Measurements from ENCODE around the gene MPC2.
"Not testable (repeated sequence)": the region's sequence is repeated elsewhere in the genome, so short reads cannot be mapped to it uniquely, and the experiment has no call there.

MPC2 gene

GRCh38 chr1:167934426-167935215 is 2.3 kb downstream of the MPC2 start:
- no peak for DNase-seq (ENCODE audit: low read depth in 2 of 2)

DNA sequence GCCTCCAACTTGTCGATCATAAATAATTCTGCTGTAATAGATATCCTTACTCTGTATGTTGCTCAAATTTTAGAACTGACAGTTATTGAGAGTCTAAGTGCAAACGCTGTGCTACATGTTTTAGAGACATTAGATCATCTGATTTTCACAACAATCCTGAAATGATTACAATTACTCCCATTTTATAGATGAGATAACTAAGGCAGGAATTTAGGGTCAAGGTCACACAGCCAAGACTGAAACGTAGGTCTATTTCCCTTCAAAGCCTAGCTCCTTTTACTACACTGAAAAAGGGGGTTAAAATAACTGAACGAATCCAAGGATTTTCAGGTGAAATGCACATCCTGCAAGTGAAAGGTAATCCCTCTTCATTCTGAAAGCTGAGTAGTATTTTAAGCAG is 3.1 kb downstream of the MPC2 start:
- no peak for DNase-seq (ENCODE audit: low read depth in 2 of 2)

GRCh38 chr1:167929725-167930124 is 7.1 kb downstream of the MPC2 start:
- no peak for DNase-seq (ENCODE audit: low read depth in 2 of 2)

DNA sequence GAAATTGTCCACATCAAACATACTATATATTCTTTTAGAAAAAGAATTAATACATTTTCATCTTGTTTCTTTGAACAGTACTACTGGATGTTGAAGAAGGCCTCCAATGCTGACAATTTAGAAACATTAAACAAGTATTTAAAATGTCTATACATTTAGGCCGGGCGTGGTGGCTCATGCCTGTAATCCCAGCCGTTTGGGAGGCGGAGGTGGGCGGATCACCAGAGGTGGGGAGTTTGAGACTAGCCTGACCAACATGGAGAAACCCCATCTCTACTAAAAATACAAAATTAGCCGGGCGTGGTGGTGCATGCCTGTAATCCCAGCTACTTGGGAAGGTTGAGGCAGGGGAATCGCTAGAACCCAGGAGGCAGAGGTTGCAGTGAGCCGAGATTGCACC is 8.0 kb downstream of the MPC2 start:
- DNase-seq (ENCODE audit: low read depth in 2 of 2): not testable (repeated sequence)

DNA sequence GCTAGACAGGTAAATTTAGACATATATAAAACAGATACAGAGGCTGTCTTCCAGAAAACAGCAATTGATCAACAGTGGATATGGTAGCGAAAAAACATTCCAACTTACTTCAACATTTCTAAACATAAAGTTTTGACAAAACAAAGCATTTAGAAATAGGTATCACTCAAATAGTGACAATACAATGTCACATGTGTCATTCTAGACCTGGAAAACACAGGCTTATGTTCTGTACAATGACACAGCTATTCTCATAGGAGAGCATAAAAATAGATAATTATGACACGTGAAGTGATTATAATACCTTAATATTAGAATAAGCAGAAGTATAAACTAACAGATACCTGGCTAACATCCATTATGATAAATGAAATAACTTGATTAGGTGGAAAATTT is 8.4 kb downstream of the MPC2 start:
- DNase-seq (ENCODE audit: low read depth in 2 of 2): no peak

DNA sequence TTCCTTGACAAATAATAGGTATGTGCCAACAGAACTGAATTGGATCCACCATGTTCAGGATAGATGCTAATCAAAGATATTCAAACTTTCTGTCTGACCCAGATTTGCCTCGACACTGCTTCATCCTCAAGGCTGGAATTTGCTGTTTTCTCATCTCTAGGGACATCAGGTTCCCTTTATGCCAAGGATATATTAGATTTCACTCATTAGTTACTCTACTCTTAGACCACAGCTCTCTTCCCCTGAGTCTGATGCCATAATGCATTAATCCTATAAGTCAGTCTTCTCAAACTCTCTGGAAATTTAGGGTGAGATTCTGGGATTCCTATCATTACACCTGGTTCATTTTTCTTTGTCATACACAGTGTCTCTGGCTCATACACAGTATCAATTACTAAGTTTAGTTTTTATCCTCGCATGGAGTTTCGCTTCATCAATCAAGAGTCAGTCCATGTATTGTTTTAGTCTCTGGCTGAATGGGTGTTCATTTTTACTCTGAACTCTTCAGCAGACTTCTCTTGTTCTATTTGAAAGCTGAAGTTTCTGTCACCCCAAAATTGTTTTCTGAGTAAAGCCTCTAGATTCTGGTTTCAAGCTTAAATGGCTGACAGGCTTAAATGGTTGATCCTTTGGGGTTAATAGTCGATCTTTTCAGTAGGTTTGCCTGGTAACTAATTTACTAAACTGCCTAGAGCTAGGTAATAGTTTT is 9.7 kb downstream of the MPC2 start:
- DNase-seq (ENCODE audit: low read depth in 2 of 2): no peak

GRCh38 chr1:167926486-167926997 is 10.3 kb downstream of the MPC2 start:
- no peak for DNase-seq (ENCODE audit: low read depth in 2 of 2)

GRCh38 chr1:167924543-167925231 is 12.2 kb downstream of the MPC2 start:
- no peak for DNase-seq (ENCODE audit: low read depth in 2 of 2)

GRCh38 chr1:167924102-167924501 is 12.8 kb downstream of the MPC2 start:
- no peak for DNase-seq (ENCODE audit: low read depth in 2 of 2)

GRCh38 chr1:167923324-167924056 is 13.4 kb downstream of the MPC2 start:
- no peak for DNase-seq (ENCODE audit: low read depth in 2 of 2)

- DNase-seq (ENCODE audit: low read depth in 2 of 2): no peak
These were observed 14.2 kb downstream of the MPC2 start for GRCh38 chr1:167922611-167923074.

- DNase-seq (ENCODE audit: low read depth in 2 of 2): no peak
These were observed 14.8 kb downstream of the MPC2 start for GRCh38 chr1:167922023-167922422.

DNA sequence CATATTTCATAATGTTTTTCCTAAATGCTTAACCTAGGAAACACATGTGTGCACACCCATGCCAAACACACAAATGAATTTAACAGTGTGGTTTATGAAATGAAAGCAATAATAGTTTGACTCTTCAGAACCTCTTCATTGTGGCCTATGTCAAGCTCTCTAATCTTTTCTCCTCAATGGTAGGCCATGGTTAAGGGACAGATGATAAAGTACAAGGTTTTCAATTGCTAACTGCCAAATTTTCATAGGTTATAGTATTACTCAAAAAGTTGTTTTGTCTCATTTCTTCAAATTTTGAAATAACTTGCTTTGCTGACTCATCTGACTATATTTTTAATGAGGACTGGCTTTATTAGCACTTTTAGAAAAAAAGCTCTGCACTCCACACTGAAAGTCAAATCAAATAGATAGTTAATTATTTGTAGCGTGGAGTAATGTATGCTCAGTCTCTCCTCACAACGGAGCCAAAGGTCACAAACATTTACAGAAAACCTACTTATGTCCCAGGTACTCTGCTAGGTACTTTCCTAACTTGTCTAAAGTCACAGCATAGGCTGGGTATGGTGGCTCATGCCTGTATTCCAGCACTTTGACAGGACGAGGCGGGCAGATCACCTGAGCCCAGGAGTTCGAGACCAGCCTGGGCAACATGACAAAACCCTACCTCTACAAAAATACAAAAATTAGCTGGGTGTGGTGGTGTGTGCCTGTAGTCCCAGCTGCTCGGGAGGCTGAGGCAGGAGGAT is 19.9 kb downstream of the MPC2 start:
- DNase-seq (ENCODE audit: low read depth in 2 of 2): no peak

- no peak for DNase-seq (ENCODE audit: low read depth in 2 of 2)
These were observed 21.3 kb downstream of the MPC2 start for GRCh38 chr1:167915569-167915968.

DNA sequence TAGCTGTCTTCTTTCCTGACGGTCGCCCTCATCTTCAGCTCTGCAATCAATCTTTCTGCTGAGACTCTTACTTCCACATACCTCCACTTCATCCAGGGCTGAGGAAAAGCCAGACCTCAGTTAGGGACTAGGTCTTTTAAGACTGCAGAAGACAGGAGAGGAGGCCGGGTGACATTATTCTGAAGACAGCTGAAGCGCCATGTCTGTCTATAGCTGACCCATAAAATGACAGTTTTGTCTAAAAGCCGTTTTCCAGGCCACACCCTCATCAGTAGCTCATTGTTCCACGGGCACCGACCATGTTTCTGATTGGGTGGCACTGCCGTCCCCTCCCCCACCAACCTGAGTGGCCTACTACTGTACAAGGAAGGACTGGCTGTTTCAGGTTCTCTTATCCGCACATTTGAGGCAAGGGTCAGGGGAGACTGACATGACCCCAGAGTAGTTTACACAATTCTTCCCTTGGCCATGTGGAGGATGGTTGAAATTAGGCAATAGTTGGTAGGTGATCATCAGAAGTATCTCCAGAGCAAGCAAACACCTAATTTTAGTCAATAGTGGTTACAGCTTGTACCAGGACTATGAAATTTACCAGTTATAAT is 22.9 kb downstream of the MPC2 start, which contains the start of gene ADCY10:
Gene ADCY10, minus strand, starts transcription at position 240 of the 602 bp plus-strand sequence. CDS start 8,994 bp downstream, outside the sequence.
- no peak for DNase-seq (ENCODE audit: low read depth in 2 of 2)

- DNase-seq (ENCODE audit: low read depth in 2 of 2): no peak
These were observed 24.6 kb downstream of the MPC2 start for GRCh38 chr1:167912294-167912693.

DNA sequence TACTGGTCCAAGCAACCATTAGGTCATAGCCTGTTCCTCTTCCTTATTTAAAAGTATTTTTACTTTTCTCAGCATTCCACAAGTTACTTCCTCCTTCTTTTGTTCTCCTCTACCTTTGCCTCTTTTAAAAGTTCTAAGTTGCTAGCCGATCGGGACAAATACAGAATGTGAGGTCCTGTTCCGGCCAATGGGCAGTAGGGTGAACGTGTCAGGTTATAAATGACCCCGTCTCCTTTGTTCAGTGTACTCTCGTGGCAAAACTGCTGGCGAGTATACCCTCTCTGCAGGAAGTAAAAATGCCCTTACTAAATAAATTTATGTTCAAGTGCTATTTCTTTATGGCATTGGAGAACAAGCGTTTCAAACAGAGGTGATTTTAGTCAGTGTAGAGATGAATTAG is 25.5 kb downstream of the MPC2 start:
- no peak for DNase-seq (ENCODE audit: low read depth in 2 of 2)

DNA sequence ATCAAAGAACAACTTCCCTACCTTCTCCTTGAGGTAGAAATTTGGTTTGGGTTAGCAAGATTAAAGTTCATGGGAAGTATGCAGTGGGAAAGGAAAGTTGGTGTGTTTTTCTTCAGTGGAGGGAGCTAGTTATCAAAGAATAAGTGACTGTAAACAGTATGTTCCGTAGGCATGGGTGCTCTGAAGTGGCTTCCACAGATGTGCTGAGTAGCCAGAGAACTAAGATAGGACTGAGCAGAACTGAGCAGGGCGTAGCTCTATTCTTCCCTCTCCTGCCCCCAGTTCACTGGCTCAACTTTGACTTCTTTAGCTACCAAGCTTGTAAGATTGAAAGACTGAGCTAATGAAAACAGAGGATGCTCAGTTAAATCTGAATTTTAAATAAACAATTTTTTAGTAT is 26.3 kb downstream of the MPC2 start:
- DNase-seq (ENCODE audit: low read depth in 2 of 2): no peak

DNA sequence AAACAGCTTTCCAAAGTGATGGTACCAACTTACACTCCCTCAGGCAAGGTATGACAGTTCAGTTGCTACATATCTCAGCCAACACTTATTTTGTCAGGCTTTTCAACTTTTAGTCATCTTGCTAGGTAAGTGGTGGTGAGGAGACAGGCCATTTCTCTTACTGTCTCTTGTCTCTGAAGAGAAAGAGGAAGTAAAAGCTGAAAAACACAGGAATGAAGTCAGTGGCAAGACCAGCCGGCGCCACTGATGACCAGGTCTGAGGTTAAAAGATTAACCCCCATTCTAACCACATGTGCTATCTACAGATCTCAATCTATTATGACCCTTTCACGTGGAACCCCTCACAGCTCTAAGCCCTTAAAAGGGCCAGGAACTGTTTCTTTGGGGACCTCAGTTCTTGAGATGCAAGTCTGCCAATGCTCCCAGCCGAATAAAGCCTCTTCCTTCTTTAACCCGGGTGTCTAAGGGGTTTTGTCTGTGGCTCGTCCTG is 27.1 kb downstream of the MPC2 start:
- no peak for DNase-seq (ENCODE audit: low read depth in 2 of 2)

DNA sequence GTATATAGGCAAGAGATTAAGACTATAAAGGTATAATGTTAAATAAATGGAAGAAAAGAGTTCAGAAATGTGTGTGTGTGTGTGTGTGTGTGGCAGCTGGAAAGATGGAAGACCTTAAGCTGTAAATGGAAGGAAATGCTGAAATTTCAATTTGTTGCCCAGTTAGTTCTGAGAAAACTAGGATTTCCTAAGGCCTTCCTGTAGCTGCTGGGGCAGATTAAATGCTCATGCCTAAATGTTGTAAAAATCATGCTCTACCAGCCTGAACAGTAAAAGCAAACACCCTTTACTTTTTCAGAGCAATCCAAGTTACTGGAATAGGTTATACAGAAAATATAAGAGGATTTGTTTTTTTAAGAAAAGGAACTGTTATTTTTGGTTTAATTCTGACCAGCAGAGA is 31.2 kb downstream of the MPC2 start:
- no peak for DNase-seq (ENCODE audit: low read depth in 2 of 2)

Measured in activated CD4-positive, alpha-beta T cell treated with anti-CD3 and anti-CD28 coated beads for 24 hours (primary cell).